ENCODE data around the gene GYPB.
"Not testable (repeated sequence)": the region's sequence is repeated elsewhere in the genome, so short reads cannot be mapped to it uniquely, and the experiment has no call there.

DNA sequence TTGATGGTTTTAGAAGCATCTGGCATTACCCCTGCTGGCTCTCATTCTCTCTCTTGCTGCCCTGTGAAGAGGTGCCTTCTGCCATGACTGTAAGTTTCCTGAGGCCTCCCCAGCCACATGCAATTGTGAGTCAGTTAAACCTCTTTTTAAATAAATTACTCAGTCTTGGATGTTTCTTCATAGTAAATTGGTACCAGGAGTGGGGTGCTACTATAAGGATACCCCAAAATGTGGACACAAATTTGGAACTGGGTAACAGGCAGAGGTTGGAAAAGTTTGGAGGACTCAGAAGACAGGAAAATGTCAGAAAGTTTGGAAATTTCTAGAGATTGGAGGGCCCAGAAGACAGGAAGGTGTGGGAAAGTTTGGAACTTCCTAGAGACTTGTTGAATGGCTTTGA lies 42.4 kb upstream of the GYPB start:
- TF ChIP-seq, protein P1, sequence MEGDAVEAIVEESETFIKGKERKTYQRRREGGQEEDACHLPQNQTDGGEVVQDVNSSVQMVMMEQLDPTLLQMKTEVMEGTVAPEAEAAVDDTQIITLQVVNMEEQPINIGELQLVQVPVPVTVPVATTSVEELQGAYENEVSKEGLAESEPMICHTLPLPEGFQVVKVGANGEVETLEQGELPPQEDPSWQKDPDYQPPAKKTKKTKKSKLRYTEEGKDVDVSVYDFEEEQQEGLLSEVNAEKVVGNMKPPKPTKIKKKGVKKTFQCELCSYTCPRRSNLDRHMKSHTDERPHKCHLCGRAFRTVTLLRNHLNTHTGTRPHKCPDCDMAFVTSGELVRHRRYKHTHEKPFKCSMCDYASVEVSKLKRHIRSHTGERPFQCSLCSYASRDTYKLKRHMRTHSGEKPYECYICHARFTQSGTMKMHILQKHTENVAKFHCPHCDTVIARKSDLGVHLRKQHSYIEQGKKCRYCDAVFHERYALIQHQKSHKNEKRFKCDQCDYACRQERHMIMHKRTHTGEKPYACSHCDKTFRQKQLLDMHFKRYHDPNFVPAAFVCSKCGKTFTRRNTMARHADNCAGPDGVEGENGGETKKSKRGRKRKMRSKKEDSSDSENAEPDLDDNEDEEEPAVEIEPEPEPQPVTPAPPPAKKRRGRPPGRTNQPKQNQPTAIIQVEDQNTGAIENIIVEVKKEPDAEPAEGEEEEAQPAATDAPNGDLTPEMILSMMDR (conservative IDR thresholded peaks at IDR 0.05 in 1 of 2, IDR thresholded peaks at IDR 0.05 in 1 of 2; ENCODE audit: low read depth in 1 of 2, low read length in 2 of 2) = not testable (repeated sequence)
- TF ChIP-seq EZH2 (IDR thresholded peaks at IDR 0.05; ENCODE audit: low read length, missing control alignments) = not testable (repeated sequence)

Measured in fibroblast of lung (primary cell).